GM21360 (cell line): ENCODE measurements around the gene GPR161.

Experiments
- ATAC-seq: cut with Tn5 transposase; IDR thresholded peaks from one replicate; pipeline ENCODE4 v1.9.1; 2021; ENCODE audit warnings: mild to moderate bottlenecking, moderate library complexity; ENCODE audit not compliant: unreplicated experiment

The GPR161 gene

DNA sequence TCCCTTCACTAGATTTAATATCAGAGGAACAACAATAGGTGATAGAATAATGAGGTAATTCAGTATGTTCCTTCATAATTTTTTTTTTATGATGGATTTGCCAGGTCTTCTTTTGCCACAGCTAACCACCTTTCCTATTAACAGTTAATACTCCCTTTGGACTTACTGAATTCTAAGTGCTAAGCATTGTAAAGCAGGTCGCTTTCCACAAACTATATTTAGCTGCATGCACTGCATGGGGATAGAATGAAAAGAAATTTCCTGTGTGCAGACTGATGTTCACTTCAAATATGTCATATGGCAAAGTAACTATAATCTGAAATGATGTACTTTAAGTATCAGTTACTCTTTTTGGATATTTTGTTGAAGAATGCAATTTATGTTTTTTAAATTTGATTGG, 85.8 kb downstream of the GPR161 start:
- ATAC-seq, result no peak

- ATAC-seq, result no peak
Measured at GRCh38 chr1:168050307-168050706, 86.4 kb downstream of the GPR161 start.

- ATAC-seq, result no peak
Measured at GRCh38 chr1:168045311-168045710, 91.4 kb downstream of the GPR161 start.

- no peak for ATAC-seq
Measured at GRCh38 chr1:168042362-168042761, 94.4 kb downstream of the GPR161 start.

GRCh38 chr1:168035345-168035744, 101.4 kb downstream of the GPR161 start:
- ATAC-seq, result no peak

DNA sequence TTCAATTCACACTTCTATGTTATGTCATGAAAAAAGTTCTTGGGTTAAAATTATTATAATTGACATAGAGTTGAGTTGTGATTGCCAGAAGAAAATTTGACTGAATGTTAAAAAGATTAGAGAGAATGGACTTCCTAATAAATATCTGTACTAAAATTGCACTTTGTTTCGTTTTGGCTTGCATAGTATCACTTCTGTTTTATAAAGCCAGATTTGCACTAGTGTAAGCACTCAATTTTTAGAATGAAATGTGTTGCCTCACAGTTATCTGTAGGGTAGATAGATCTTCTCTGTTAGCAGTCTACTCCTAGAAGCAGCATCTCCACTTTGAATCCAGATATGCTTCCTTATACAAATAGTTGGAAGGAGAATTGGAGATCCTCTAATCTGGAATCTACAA, 104.7 kb downstream of the GPR161 start:
- no peak for ATAC-seq

DNA sequence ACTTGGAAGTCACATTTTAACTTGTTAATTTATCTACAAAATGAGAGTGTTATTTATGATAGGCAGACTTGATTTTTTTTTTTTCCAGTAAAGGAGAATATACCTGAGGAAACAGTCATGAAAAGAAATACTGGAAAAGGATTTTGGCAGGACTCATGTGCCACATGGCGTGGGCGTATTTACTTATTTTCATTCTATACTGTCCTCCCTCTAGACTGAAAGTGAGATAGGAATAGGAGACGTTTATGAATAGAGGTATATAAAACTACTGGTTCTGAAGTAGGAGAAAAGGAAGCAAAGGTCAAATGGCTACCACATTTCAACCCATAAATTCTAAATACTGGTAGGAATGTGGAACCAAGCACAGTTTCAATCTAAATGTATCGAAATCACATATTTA, 105.1 kb downstream of the GPR161 start:
- no peak for ATAC-seq

DNA sequence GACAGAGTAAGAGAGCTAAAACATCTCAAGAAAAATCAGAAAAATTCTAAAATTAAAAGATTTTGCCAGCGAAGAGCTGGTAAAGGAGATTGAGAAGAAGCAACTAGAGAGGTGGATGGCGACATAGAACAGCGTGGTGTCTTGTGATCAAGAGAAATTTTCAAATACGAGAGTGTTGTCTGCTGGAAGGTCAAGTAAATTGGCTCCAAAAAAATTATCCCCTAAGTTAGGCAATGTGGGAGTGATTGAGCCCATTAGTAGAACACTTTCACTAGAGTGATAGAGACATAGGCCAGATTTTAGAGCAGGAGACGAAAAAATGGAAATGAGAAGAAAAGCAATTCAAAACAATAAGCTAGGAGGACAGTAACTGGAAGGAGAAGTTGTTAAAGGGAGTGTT, 105.5 kb downstream of the GPR161 start:
- ATAC-seq, result no peak
